Subcutaneous adipose tissue (tissue), 4 donors: Measurements from ENCODE around the gene RNF149. TPM values are rescaled to one million over a fixed set of nuclear protein-coding genes. Genes with fewer than 3 reads are reported as not detected.

ENCODE experiments used
- CTCF ChIP-seq: fragments of 450-650 bp; IDR thresholded peaks from one replicate; pipeline ENCODE4 v1.5.1; 2016; ENCODE audit warnings: low read depth, mild to moderate bottlenecking, control low read depth, antibody characterized with exemption, moderate library complexity
- total RNA-seq, 4 donors: library from RNA; depleted of rRNA; stranded (reverse); fragments of >200 nt; gene quantifications; one replicate each; pipeline ENCODE4 v1.1.0, GENCODE V29; 2016

RNF149 gene
- 100 to 1,000 TPM in 1 of 4 donors, 10 to 100 TPM in 3; 68.2 to 157 (median 84.5) TPM for total RNA-seq

- no peak for TF ChIP-seq CTCF
These were observed at the start of gene RNF149 for GRCh38 chr2:101308432-101309210. RNF149 (minus strand) TSS chr2:101308701; CDS start chr2:101308588, 113 bp downstream.

GRCh38 chr2:101357376-101357775 lies 48.9 kb upstream of the RNF149 start:
- no peak for TF ChIP-seq CTCF

- TF ChIP-seq CTCF, result no peak
These were observed 48.0 kb upstream of the RNF149 start for GRCh38 chr2:101356521-101356920.

- TF ChIP-seq CTCF, result no peak
These were observed 47.6 kb upstream of the RNF149 start for GRCh38 chr2:101356055-101356454.

GRCh38 chr2:101355401-101356054 lies 47.0 kb upstream of the RNF149 start:
- no peak for TF ChIP-seq CTCF

- no peak for TF ChIP-seq CTCF
These were observed 46.2 kb upstream of the RNF149 start for GRCh38 chr2:101354420-101355311.
